ENCODE results near the gene FES.

- no peak for TF ChIP-seq GATA3 (IDR thresholded peaks at IDR 0.05; ENCODE audit: low read depth, low read length)
- no peak for TF ChIP-seq GATA2 (IDR thresholded peaks at IDR 0.05; ENCODE audit: low read depth, low read length)
Observed at GRCh38 chr15:90838139-90838538, 46.2 kb upstream of the FES start.
